Breast epithelium (tissue), 3 donors: Measurements from ENCODE around the gene PARD3B.

Experiments used
- CTCF ChIP-seq, 3 donors: fragments of 450-650 bp; IDR thresholded peaks; one replicate each; pipeline ENCODE4 v1.5.1; 2016 to 2017; ENCODE audit warnings: antibody characterized with exemption in 3 of 3, mild to moderate bottlenecking in 3 of 3, moderate library complexity in 3 of 3
- POLR2A ChIP-seq: fragments of 450-650 bp; IDR thresholded peaks from one replicate; pipeline ENCODE4 v1.6.1; 2016; ENCODE audit warnings: antibody characterized with exemption, mild to moderate bottlenecking, moderate library complexity

- TF ChIP-seq CTCF (IDR thresholded peaks at IDR 0.05) (no peak), POLR2A (no peak)
Measured at GRCh38 chr2:204896146-204896545, 350.9 kb downstream of the PARD3B start.
